H7 (cell line): Measurements from ENCODE around the gene C1QTNF1. TPM values are rescaled to one million over a fixed set of nuclear protein-coding genes. Genes with fewer than 3 reads are reported as not detected.

Source experiments
- DNase-seq: peaks from one replicate; pipeline ENCODE4 v3.0.0; 2012
- H3K27me3 ChIP-seq: 2 replicates; pipeline ENCODE4 v1.6.0; 2011; ENCODE audit warnings: mild to moderate bottlenecking, low read length; ENCODE audit not compliant: control insufficient read depth, insufficient read depth
- H3K36me3 ChIP-seq: replicated peaks from 2 replicates; pipeline ENCODE4 v1.5.1; 2011; ENCODE audit warnings: low read length; ENCODE audit not compliant: control insufficient read depth, insufficient read depth
- H3K4me3 ChIP-seq: 2 replicates; pipeline ENCODE4 v1.5.1; 2011; ENCODE audit warnings: low read depth, mild to moderate bottlenecking, control low read depth, low read length, moderate library complexity; ENCODE audit not compliant: insufficient read depth
- total RNA-seq: library from RNA; depleted of rRNA; stranded (reverse); fragments of >200 nt; shearing (Covaris generic); gene quantifications from 2 replicates; pipeline ENCODE4 v1.2.3, GENCODE V29; 2014; rRNA removed

Gene C1QTNF1
- total RNA-seq, 1 experiment from 2014 or later, result 0.28 TPM

DNA sequence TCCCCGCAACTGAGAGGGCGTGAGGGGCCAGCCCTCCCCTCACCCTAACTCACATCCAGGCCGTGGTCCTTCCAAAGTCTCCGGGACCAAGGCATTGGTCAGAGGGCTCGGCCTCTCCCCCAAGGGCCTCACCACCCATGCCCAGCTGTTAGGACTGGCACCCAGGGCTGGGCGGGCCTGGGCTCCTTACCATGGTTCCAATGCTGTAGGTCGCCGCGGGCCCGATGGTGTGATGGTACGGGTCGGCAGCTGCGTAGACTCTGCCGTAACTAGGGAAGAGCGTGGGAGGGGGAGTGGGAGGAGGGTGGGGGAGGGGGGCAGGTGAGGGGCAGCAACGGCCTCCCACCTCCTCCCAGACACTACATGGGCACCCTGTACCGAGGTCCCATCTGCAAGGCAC lies 70.3 kb downstream of the C1QTNF1 start:
- DNase-seq, result no peak
- H3K4me3 ChIP-seq, result no peak overlapping the region
- H3K27me3 ChIP-seq, result no peaks in the 10 kb centered on the region
- no peaks in the 10 kb centered on the region for H3K36me3 ChIP-seq

DNA sequence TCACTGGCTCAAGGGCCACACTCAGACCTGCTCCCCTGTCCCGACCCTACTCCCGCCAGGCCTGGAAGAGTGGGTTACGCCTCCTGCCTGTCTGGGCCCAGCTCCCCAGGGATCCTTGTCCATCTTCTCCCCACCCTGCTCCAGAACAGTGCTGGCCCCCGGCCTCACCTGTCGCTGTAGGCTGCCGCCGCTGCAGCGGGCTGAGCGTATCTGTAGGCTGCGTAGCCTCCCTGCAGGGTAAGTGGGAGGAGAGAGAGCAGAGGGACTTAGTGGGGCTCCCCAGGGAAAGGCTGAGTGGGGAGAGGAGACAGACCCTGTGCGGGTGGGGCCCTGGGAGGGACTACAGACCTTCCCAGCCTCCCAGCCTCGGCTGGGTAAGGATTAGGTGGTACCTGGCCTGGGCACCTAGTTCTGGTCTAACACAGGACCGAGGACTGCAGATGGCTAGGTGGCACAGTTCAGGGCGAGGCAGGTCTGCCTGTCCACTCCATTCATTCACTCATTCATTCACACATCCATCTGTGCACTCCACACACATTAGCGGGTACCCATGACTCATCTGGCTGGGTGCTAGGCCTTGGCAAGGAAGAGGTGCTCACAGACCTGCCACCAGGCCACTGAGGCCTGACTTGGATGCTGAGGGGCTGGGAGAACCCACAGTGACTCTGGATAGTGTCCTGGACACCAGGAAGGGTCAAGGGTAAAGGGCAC lies 71.5 kb downstream of the C1QTNF1 start:
- H3K27me3 ChIP-seq, result no peaks in the 10 kb centered on the region
- DNase-seq, result no peak

DNA sequence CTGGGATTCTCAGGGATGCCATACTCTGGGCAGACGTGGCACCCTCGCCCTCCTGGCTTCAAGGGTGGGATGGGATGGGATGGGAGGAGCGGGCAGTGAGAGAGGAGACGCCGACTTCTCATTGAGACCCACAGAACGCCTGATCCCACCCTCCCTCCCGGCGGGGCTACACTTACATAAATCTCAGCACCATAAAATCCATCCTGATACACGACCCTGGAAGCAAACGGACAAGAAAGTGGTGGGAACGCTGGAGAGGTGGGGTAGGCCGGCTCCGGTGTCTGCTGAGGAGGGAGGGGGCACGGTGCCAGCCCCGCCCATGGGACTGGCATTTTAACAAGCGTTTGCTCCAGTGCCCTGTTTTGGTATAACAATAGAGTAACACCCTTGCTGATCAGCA lies 72.5 kb downstream of the C1QTNF1 start:
- no peak for DNase-seq
- Histone ChIP-seq H3K27me3 (no peaks in the 10 kb centered on the region), H3K36me3 (no peaks in the 10 kb centered on the region), H3K4me3 (no peak overlapping the region)

More for the DNA sequence above, 71.5 kb downstream of the C1QTNF1 start:
- Histone ChIP-seq H3K36me3 (no peaks in the 10 kb centered on the region), H3K4me3 (no peak overlapping the region)

DNA sequence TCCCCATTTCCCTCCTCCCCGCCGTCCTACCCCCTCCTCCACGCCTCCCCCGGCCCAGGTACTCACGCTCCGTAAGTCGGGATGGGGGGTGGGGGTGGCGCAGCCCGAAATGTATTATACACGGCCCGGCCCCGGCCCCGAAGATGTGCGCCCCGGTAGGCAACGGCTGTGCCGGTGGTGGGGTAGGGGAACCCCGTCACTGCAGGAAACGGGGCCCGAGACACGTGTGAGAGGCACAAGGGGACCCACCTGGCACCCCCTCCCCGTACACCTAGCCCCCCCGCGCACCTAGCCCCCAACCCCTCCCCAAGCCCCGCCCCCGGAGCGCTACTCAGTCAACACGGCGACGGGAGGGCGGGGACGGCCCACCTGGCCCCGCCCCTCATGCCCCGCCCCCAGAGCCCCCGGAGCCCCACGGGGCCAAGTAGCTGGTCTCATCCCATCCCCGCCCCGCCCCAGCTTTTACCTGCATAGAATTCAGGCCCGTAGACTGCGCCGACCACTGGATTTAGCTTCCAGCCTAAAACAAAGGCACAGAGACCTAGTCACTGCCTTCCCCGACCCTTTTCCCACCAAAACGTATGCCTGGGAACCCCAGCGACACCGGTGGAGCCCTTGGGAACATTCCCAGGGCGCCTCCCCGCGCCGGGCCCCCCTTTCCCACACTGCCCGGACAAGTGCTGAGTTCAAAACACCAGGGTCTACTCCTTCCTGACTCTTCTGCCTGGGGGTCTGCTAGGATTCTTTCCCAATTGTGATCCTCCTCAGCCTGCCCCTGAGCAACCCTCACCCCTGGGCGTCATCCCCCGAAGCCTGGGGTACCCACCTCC lies 73.5 kb downstream of the C1QTNF1 start:
- H3K36me3 ChIP-seq, result no peaks in the 10 kb centered on the region
- no peaks in the 10 kb centered on the region for H3K27me3 ChIP-seq
- peak overlapping the region; percentile 34; the same call in 1 of the 2 replicates for H3K4me3 ChIP-seq
- DNase-seq, result peak; percentile 98

DNA sequence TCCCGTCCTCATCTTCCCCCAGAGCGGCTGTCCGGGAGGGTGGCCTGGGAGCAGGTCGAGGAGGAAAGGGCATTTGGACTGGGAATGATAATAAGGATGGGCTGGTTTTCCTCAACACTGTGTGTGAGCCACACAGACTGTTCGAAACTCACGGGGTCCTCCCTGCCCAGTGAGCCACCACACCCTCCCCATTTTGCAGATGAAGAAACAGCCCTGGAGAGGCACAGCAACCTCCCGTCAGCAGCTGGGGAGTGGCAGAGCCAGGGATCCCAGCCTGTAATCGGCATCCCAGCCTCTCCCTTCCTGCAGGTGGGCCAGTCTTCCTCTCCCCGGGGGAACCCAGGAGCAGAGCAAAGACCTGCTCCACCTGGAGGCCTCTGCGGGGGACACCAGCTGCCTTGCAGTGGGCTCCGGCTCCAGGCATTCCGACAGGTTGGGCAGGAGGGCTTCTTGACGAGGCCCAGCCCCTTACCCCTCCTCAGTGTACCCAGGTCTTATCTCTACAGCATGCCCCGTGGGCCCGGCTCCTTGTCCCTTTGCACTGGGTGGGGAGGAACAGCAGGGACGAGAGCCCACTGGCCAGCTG lies 74.4 kb downstream of the C1QTNF1 start:
- DNase-seq, result peak; percentile 80
- Histone ChIP-seq H3K27me3 (no peaks in the 10 kb centered on the region), H3K4me3 (no peak overlapping the region), H3K36me3 (no peaks in the 10 kb centered on the region)

Other genes with a start within 250 kb of the C1QTNF1 start
- 10.3 and 11.3 TPM in 2 replicates for gene CYTH1, start 241.9 kb upstream of the C1QTNF1 start, total RNA-seq
- 24.6 and 32.8 TPM in 2 replicates for gene USP36, start 183.4 kb upstream of the C1QTNF1 start, total RNA-seq
- 0.07 TPM in 1 of 2 replicates, not detected in the other for gene CEP295NL, start 121.0 kb upstream of the C1QTNF1 start, total RNA-seq
- gene TIMP2, start 98.8 kb upstream of the C1QTNF1 start, total RNA-seq, result 12.3 and 13.9 TPM in 2 replicates
- 116 and 129 TPM in 2 replicates for gene LGALS3BP, start 44.2 kb upstream of the C1QTNF1 start, total RNA-seq
- gene CANT1, start 14.4 kb upstream of the C1QTNF1 start, total RNA-seq, result 27.3 and 29.6 TPM in 2 replicates
- 13.3 and 21.3 TPM in 2 replicates for gene ENGASE, start 50.7 kb downstream of the C1QTNF1 start, total RNA-seq